ENCODE measurements around the gene OR5H14. TPM values are rescaled to one million over a fixed set of nuclear protein-coding genes. Genes with fewer than 3 reads are reported as not detected.

OR5H14 gene
- total RNA-seq: not detected in 2 replicates

DNA sequence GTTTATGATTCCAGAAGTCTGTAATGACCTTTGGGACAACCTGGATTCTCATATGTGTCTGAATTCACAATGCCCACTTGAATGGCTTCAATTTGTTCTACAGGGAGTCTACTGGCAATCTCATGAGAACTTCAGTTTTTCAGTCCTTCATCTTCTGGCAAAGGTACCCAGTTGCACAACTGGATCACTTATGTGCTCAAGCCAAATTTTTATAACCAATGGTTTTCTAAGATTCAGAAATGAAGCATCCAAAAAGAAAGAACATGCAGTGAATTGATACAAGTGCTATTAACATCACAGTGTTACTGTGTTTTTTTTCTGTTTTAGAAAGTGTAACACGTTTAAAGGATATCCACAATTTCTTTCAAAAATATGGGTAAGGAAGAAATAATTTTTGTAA is at the start of gene OR5H14:
OR5H14 (plus strand) TSS at position 301 of the 400 bp plus-strand sequence. CDS start 1,907 bp downstream, outside the sequence.

DNA sequence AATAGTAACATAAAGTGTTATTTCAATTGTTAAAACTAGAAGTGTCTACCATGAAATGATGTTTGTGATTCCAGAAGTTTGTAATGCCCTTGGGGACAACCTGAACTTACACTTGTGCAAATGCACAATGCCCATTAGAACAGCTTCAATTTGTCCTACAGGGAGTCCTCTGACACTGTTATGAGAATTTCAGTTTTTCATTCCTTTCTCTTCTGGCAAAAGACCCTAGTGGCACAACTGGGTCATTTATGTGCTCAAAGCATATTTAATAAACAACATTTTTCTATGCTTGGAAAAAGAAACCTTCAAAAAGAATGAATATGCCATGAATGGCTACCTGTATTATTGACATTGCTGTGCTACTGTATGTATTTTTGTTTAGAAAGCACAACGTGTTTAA is 16.9 kb upstream of the OR5H14 start, which contains the start of gene OR5H1:
OR5H1 (plus strand) TSS at position 301 of the 400 bp plus-strand sequence. CDS start 1,977 bp downstream, outside the sequence.

DNA sequence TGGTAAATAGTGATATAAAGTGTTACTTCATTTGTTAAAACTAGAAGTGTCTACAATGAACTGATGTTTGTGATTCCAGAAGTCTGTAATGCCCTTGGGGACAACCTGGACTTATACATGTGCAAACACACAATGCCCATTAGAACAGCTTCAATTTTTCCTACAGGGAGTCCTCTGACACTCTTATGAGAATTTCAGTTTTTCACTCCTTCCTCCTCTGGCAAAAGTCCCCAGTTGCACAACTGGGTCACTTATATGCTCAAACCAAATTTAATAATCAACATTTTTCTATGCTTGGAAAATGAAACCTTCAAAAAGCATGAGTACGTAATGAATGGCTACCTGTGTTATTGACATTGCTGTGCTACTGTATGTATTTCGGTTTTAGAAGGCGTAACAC is 19.1 kb downstream of the OR5H14 start, which contains the start of gene OR5H15:
OR5H15 (plus strand) TSS at position 301 of the 400 bp plus-strand sequence. CDS start 2,004 bp downstream, outside the sequence.

Other genes with a start within 250 kb of the OR5H14 start
- 28.7 and 38.8 TPM in 2 replicates for gene RIOX2, start 175.0 kb upstream of the OR5H14 start, total RNA-seq
- gene GABRR3, start 112.2 kb upstream of the OR5H14 start, total RNA-seq: not detected in 2 replicates
- not detected in 2 replicates for gene OR5AC2, start 60.3 kb upstream of the OR5H14 start, total RNA-seq
- gene OR5H1, start 16.8 kb upstream of the OR5H14 start, total RNA-seq: not detected in 2 replicates
- gene OR5H15, start 19.2 kb downstream of the OR5H14 start, total RNA-seq: not detected in 2 replicates
- gene OR5H6, start 116.8 kb downstream of the OR5H14 start, total RNA-seq: not detected in 2 replicates
- not detected in 2 replicates for gene OR5H2, start 135.0 kb downstream of the OR5H14 start, total RNA-seq
- gene OR5K4, start 206.4 kb downstream of the OR5H14 start, total RNA-seq: not detected in 2 replicates
- gene OR5K3, start 243.2 kb downstream of the OR5H14 start, total RNA-seq: not detected in 2 replicates

Measured in mammary microvascular endothelial cell (primary cell).